Upper lobe of left lung (tissue), 4 donors: Measurements from ENCODE around the gene PDXP.
"Not testable (repeated sequence)": the region's sequence is repeated elsewhere in the genome, so short reads cannot be mapped to it uniquely, and the experiment has no call there.

Experiments
- POLR2A ChIP-seq, 4 donors: fragments of 450-650 bp; IDR thresholded peaks; one replicate each; pipeline ENCODE4 v1.5.1; 2016 to 2017; ENCODE audit warnings: antibody characterized with exemption in 4 of 4, mild to moderate bottlenecking in 2 of 4
- POLR2AphosphoS5 ChIP-seq, 2 donors: sonication (generic); formaldehyde crosslinking; IDR thresholded peaks; one replicate each; pipeline ENCODE4 v1.5.1; 2017; ENCODE audit warnings: antibody characterized with exemption in 2 of 2
- TF ChIP-seq, protein P1 (sequence below), 6 experiments: fragments of 450-650 bp in 4 of 6; fragments of 200-600 bp in 2 of 6; sonication (generic) in 2 of 6; IDR thresholded peaks; one replicate each; pipeline ENCODE4 v1.5.1; 2016 to 2019; ENCODE audit warnings: antibody characterized with exemption in 6 of 6

DNA sequence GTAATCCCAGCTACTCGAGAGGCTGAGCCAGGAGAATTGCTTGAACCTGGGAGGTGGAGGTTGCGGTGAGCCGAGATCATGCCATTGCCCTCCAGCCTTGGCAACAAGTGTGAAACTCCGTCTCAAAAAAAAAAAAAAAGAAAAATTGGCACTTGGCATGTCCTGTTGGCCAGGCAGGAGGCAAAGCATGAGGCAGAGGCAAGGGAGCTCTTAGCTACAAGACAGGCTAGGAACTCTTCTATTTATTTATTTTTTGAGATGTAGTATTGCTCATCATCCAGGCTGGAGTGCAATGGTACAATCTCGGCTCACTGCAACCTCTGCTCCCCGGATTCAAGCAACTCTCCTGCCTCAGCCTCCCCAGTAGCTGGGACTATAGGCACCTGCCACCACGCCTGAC lies 35.6 kb downstream of the PDXP start:
- not testable (repeated sequence) for TF ChIP-seq POLR2A, POLR2AphosphoS5 (IDR thresholded peaks at IDR 0.05)
- TF ChIP-seq, protein P1, sequence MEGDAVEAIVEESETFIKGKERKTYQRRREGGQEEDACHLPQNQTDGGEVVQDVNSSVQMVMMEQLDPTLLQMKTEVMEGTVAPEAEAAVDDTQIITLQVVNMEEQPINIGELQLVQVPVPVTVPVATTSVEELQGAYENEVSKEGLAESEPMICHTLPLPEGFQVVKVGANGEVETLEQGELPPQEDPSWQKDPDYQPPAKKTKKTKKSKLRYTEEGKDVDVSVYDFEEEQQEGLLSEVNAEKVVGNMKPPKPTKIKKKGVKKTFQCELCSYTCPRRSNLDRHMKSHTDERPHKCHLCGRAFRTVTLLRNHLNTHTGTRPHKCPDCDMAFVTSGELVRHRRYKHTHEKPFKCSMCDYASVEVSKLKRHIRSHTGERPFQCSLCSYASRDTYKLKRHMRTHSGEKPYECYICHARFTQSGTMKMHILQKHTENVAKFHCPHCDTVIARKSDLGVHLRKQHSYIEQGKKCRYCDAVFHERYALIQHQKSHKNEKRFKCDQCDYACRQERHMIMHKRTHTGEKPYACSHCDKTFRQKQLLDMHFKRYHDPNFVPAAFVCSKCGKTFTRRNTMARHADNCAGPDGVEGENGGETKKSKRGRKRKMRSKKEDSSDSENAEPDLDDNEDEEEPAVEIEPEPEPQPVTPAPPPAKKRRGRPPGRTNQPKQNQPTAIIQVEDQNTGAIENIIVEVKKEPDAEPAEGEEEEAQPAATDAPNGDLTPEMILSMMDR (IDR thresholded peaks at IDR 0.05): not testable (repeated sequence)
